ENCODE data around the gene PDZK1IP1.
"Not testable (repeated sequence)": the region's sequence is repeated elsewhere in the genome, so short reads cannot be mapped to it uniquely, and the experiment has no call there.

The PDZK1IP1 gene

GRCh38 chr1:47161298-47162040 is 28.4 kb downstream of the PDZK1IP1 start:
- no peak for TF ChIP-seq CTCF (IDR thresholded peaks at IDR 0.05; ENCODE audit: poor library complexity, severe bottlenecking)
- Histone ChIP-seq H3K27me3 (ENCODE audit: insufficient read depth, poor library complexity, severe bottlenecking) (no peaks in the 10 kb centered on the region), H3K4me1 (ENCODE audit: insufficient read depth, poor library complexity, severe bottlenecking) (no peaks in the 10 kb centered on the region), H3K27ac (ENCODE audit: poor library complexity, severe bottlenecking) (no peak overlapping the region), H3K9me3 (ENCODE audit: severe bottlenecking) (no peaks in the 10 kb centered on the region), H3K4me3 (ENCODE audit: severe bottlenecking) (no peak overlapping the region), H3K36me3 (ENCODE audit: low read depth) (no peaks in the 10 kb centered on the region)
- ATAC-seq (ENCODE audit: low read depth), result no peak
- DNase-seq (ENCODE audit: low spot score), result no peak

GRCh38 chr1:47160716-47161115 is 29.1 kb downstream of the PDZK1IP1 start:
- no peak for ATAC-seq (ENCODE audit: low read depth)
- Histone ChIP-seq H3K4me3 (ENCODE audit: severe bottlenecking) (no peak overlapping the region), H3K4me1 (ENCODE audit: insufficient read depth, poor library complexity, severe bottlenecking) (no peaks in the 10 kb centered on the region), H3K27ac (ENCODE audit: poor library complexity, severe bottlenecking) (no peak overlapping the region), H3K36me3 (ENCODE audit: low read depth) (no peaks in the 10 kb centered on the region), H3K9me3 (ENCODE audit: severe bottlenecking) (no peaks in the 10 kb centered on the region), H3K27me3 (ENCODE audit: insufficient read depth, poor library complexity, severe bottlenecking) (no peaks in the 10 kb centered on the region)
- no peak for TF ChIP-seq CTCF (IDR thresholded peaks at IDR 0.05; ENCODE audit: poor library complexity, severe bottlenecking)
- no peak for DNase-seq (ENCODE audit: low spot score)

GRCh38 chr1:47157957-47158356 is 31.9 kb downstream of the PDZK1IP1 start:
- H3K27ac ChIP-seq (ENCODE audit: poor library complexity, severe bottlenecking); H3K36me3 ChIP-seq (ENCODE audit: low read depth); H3K4me1 ChIP-seq (ENCODE audit: insufficient read depth, poor library complexity, severe bottlenecking); ATAC-seq (ENCODE audit: low read depth); H3K9me3 ChIP-seq (ENCODE audit: severe bottlenecking); H3K27me3 ChIP-seq (ENCODE audit: insufficient read depth, poor library complexity, severe bottlenecking); DNase-seq (ENCODE audit: low spot score); H3K4me3 ChIP-seq (ENCODE audit: severe bottlenecking): not testable (repeated sequence)

GRCh38 chr1:47156457-47156856 is 33.4 kb downstream of the PDZK1IP1 start:
- H3K4me1 ChIP-seq (ENCODE audit: insufficient read depth, poor library complexity, severe bottlenecking); H3K9me3 ChIP-seq (ENCODE audit: severe bottlenecking); H3K4me3 ChIP-seq (ENCODE audit: severe bottlenecking); H3K27me3 ChIP-seq (ENCODE audit: insufficient read depth, poor library complexity, severe bottlenecking); H3K36me3 ChIP-seq (ENCODE audit: low read depth); ATAC-seq (ENCODE audit: low read depth); DNase-seq (ENCODE audit: low spot score); H3K27ac ChIP-seq (ENCODE audit: poor library complexity, severe bottlenecking): not testable (repeated sequence)

- H3K9me3 ChIP-seq (ENCODE audit: severe bottlenecking); H3K4me1 ChIP-seq (ENCODE audit: insufficient read depth, poor library complexity, severe bottlenecking); H3K36me3 ChIP-seq (ENCODE audit: low read depth); DNase-seq (ENCODE audit: low spot score); H3K27ac ChIP-seq (ENCODE audit: poor library complexity, severe bottlenecking); ATAC-seq (ENCODE audit: low read depth); H3K27me3 ChIP-seq (ENCODE audit: insufficient read depth, poor library complexity, severe bottlenecking); H3K4me3 ChIP-seq (ENCODE audit: severe bottlenecking): not testable (repeated sequence)
Observed at GRCh38 chr1:47149162-47149561, 40.7 kb downstream of the PDZK1IP1 start.

- H3K36me3 ChIP-seq (ENCODE audit: low read depth), result no peaks in the 10 kb centered on the region
- H3K4me3 ChIP-seq (ENCODE audit: severe bottlenecking), result no peak overlapping the region
- no peaks in the 10 kb centered on the region for H3K9me3 ChIP-seq (ENCODE audit: severe bottlenecking)
- no peak overlapping the region for H3K27ac ChIP-seq (ENCODE audit: poor library complexity, severe bottlenecking)
- H3K27me3 ChIP-seq (ENCODE audit: insufficient read depth, poor library complexity, severe bottlenecking), result no peaks in the 10 kb centered on the region
- TF ChIP-seq CTCF (IDR thresholded peaks at IDR 0.05; ENCODE audit: poor library complexity, severe bottlenecking), result no peak
- DNase-seq (ENCODE audit: low spot score) (no peak), ATAC-seq (ENCODE audit: low read depth) (no peak)
- no peaks in the 10 kb centered on the region for H3K4me1 ChIP-seq (ENCODE audit: insufficient read depth, poor library complexity, severe bottlenecking)
Observed at GRCh38 chr1:47147047-47147785, 42.6 kb downstream of the PDZK1IP1 start.

GRCh38 chr1:47146495-47146894 is 43.3 kb downstream of the PDZK1IP1 start:
- not testable (repeated sequence) for H3K27ac ChIP-seq (ENCODE audit: poor library complexity, severe bottlenecking); H3K9me3 ChIP-seq (ENCODE audit: severe bottlenecking); H3K27me3 ChIP-seq (ENCODE audit: insufficient read depth, poor library complexity, severe bottlenecking); DNase-seq (ENCODE audit: low spot score); H3K4me3 ChIP-seq (ENCODE audit: severe bottlenecking); H3K4me1 ChIP-seq (ENCODE audit: insufficient read depth, poor library complexity, severe bottlenecking); H3K36me3 ChIP-seq (ENCODE audit: low read depth)
- ATAC-seq (ENCODE audit: low read depth), result peak; percentile 60

- ATAC-seq (ENCODE audit: low read depth), result peak; percentile 21; the same call in 1 of the 3 replicates
- H3K27me3 ChIP-seq (ENCODE audit: insufficient read depth, poor library complexity, severe bottlenecking); DNase-seq (ENCODE audit: low spot score); H3K4me1 ChIP-seq (ENCODE audit: insufficient read depth, poor library complexity, severe bottlenecking); H3K36me3 ChIP-seq (ENCODE audit: low read depth); H3K9me3 ChIP-seq (ENCODE audit: severe bottlenecking); H3K27ac ChIP-seq (ENCODE audit: poor library complexity, severe bottlenecking); H3K4me3 ChIP-seq (ENCODE audit: severe bottlenecking): not testable (repeated sequence)
Observed at GRCh38 chr1:47143654-47144053, 46.2 kb downstream of the PDZK1IP1 start.

- not testable (repeated sequence) for DNase-seq (ENCODE audit: low spot score); H3K4me3 ChIP-seq (ENCODE audit: severe bottlenecking); ATAC-seq (ENCODE audit: low read depth)
Observed at GRCh38 chr1:47140358-47140757, 49.5 kb downstream of the PDZK1IP1 start.

More at GRCh38 chr1:47140358-47140757, 49.5 kb downstream of the PDZK1IP1 start:
- H3K9me3 ChIP-seq (ENCODE audit: severe bottlenecking); H3K27ac ChIP-seq (ENCODE audit: poor library complexity, severe bottlenecking); H3K36me3 ChIP-seq (ENCODE audit: low read depth); H3K27me3 ChIP-seq (ENCODE audit: insufficient read depth, poor library complexity, severe bottlenecking); H3K4me1 ChIP-seq (ENCODE audit: insufficient read depth, poor library complexity, severe bottlenecking): not testable (repeated sequence)
